H7 (cell line): ENCODE measurements around the gene CNFN. TPM values are rescaled to one million over a fixed set of nuclear protein-coding genes. Genes with fewer than 3 reads are reported as not detected.

Experiments
- DNase-seq: peaks from one replicate; pipeline ENCODE4 v3.0.0; 2012
- H3K27me3 ChIP-seq: 2 replicates; pipeline ENCODE4 v1.6.0; 2011; ENCODE audit warnings: mild to moderate bottlenecking, low read length; ENCODE audit not compliant: control insufficient read depth, insufficient read depth
- H3K36me3 ChIP-seq: replicated peaks from 2 replicates; pipeline ENCODE4 v1.5.1; 2011; ENCODE audit warnings: low read length; ENCODE audit not compliant: control insufficient read depth, insufficient read depth
- H3K4me3 ChIP-seq: 2 replicates; pipeline ENCODE4 v1.5.1; 2011; ENCODE audit warnings: low read depth, mild to moderate bottlenecking, control low read depth, low read length, moderate library complexity; ENCODE audit not compliant: insufficient read depth
- total RNA-seq: library from RNA; depleted of rRNA; stranded (reverse); fragments of >200 nt; shearing (Covaris generic); gene quantifications from 2 replicates; pipeline ENCODE4 v1.2.3, GENCODE V29; 2014

The CNFN gene
- total RNA-seq, 1 experiment from 2014 or later = 11.5 TPM

- Histone ChIP-seq H3K4me3 (no peak overlapping the region), H3K27me3 (peaks cover 29% of the 10 kb centered on the region), H3K36me3 (no peaks in the 10 kb centered on the region; the same call in none of the 2 replicates)
- no peak for DNase-seq
Observed at GRCh38 chr19:42421591-42422031, 31.5 kb upstream of the CNFN start.

DNA sequence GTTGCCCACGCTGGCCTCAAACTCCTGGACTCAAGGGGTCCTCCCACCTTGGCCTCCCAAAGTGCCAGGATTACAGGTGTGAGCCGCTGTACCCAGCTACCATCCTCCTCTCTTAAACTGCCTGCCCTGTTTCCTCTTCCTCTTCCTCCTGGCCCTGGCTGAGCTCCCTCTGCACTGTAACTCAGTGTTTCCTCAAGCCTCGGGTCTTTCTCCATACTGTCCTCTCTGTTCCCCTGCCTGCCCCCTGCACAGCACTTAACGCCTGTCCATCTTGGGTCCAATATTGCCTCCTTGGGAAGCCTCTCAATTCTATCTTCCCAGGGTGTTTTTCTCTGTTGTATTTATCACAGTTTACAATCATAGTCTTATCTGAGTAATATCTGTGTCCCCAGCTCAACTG lies 31.0 kb upstream of the CNFN start:
- Histone ChIP-seq H3K36me3 (no peaks in the 10 kb centered on the region; the same call in none of the 2 replicates), H3K4me3 (no peak overlapping the region), H3K27me3 (peaks cover 28% of the 10 kb centered on the region)
- no peak for DNase-seq

- no peak overlapping the region for H3K4me3 ChIP-seq
- H3K27me3 ChIP-seq = peaks cover 25% of the 10 kb centered on the region
- no peaks in the 10 kb centered on the region; the same call in none of the 2 replicates for H3K36me3 ChIP-seq
- DNase-seq = peak; percentile 91
Observed at GRCh38 chr19:42420055-42420544, 30.0 kb upstream of the CNFN start.

DNA sequence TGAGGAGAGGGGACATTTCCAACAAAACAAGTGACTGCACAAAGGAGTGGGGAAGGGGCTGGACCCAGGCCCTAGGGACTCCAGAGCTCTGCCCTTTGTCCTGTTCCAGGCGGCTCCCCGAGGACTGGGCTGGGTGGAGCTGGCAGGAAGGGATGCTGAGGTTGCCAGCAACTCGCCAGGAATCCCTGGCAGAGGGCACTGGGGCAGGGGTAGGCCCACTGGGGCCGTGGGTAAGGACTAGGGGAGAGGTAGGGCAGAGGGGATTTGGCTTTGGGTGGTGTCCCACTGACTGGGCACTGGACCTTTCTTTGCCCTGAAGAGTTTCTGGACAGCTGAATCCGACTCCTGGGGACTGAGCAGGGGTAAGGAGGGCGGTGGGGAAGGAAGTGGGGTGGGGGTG lies 29.2 kb upstream of the CNFN start:
- Histone ChIP-seq H3K4me3 (no peak overlapping the region), H3K27me3 (peaks cover 17% of the 10 kb centered on the region), H3K36me3 (no peaks in the 10 kb centered on the region; the same call in none of the 2 replicates)
- DNase-seq = peak; percentile 62

DNA sequence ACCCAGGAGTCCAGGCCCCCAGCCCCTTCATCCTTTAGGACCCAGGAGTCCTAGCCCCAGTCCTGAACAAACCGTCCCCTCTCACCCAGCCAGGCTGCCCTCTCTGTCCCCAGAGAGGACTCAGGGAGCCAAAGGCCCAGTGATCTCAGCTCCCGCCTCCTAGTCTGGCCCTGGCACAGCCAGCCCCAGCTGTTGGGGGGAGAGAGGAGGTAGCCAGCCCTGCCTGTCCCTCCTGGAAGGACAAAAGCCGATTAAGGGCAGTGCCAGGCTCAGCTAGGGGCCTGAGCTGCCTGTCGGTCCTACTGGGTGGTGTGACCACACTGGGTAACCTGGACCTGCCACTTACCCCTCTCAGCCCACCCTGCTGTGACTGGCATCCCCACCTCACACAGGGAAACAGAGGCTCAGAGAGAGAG lies 22.6 kb upstream of the CNFN start:
- peak; percentile 42 for DNase-seq
- no peak overlapping the region for H3K4me3 ChIP-seq
- H3K36me3 ChIP-seq = no peaks in the 10 kb centered on the region; the same call in none of the 2 replicates
- 0 out of 2 replicates have a peak, but pooled peaks cover 1% of the 10 kb centered on the region for H3K27me3 ChIP-seq

GRCh38 chr19:42412227-42412626 lies 22.1 kb upstream of the CNFN start:
- 0 out of 2 replicates have a peak, but pooled peaks cover 1% of the 10 kb centered on the region for H3K27me3 ChIP-seq
- DNase-seq = peak; percentile 83
- H3K36me3 ChIP-seq = no peaks in the 10 kb centered on the region; the same call in none of the 2 replicates
- no peak overlapping the region for H3K4me3 ChIP-seq

DNA sequence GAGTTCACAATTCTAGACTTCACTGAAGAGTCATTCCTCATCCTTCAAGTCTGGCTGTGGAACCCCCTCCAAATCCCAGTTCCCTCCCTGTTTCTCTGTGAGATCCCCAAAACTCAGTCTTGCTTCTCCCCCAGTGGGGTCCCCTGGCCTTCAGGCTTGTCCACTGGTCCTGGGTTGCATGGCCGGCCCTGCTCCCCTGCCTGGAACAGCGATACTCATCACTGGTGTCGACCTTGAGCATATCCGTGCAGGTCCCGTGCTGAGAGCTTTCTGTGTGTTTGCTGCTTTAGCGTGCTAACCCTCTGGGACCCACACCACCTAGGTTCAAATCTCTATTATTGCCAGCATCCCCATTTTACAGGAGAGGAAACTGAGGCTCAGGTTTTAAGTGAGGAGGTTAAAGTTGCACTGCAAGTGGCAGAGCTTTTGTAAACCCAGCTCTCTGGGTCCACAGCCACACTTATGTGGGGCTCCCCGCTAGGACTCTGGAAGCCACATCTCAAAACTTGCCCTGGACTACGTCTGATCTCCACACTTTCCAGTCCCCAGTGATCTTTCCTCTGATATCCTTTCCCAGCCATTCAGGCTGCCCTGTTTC lies 21.6 kb upstream of the CNFN start:
- Histone ChIP-seq H3K4me3 (no peak overlapping the region), H3K36me3 (no peaks in the 10 kb centered on the region; the same call in none of the 2 replicates), H3K27me3 (0 out of 2 replicates have a peak, but pooled peaks cover 1% of the 10 kb centered on the region)
- peak; percentile 22 for DNase-seq

DNA sequence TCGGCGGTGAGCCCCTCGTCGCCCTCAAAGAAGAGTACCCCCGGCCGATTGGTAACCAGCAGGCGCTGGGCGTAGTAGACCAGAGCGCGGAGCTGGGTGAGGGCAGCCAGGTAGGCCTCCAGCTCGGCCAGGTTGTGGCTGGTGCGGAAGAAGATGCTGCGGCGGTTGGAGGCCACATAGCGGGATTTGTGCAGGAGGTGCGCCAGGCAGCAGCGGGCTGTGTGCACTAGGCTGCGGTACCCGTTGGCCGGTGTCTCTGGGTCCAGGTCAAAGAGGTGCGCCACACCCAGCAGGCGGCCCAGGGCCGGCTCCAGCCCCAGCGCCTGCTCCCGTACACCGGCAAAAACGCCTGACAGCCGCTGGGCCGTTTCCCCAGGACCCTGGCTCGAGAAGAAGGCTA lies 20.3 kb upstream of the CNFN start:
- Histone ChIP-seq H3K36me3 (peaks cover 1% of the 10 kb centered on the region), H3K27me3 (0 out of 2 replicates have a peak, but pooled peaks cover 1% of the 10 kb centered on the region), H3K4me3 (no peak overlapping the region)
- no peak for DNase-seq

DNA sequence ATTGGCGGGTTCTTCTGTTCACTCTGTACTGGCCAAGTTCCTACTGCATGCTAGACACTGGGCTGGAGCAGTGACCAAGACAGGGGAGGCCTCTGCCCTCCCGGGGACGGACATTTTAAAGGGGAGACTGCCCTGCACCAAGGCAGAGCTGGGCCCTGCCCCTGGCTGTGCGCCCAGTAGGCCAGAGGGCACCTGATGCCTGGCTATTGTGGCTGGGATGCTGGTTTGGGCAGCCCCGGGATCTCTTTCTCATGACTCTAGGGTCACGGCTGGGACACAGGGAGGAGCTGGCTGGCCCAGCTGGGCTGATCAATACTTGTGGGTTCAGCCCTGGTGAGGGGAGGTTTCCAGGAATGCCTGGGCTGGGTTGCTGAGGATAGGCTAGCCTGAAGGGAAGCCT lies 19.4 kb upstream of the CNFN start:
- peak; percentile 53 for DNase-seq
- Histone ChIP-seq H3K4me3 (no peak overlapping the region), H3K36me3 (peaks cover 1% of the 10 kb centered on the region), H3K27me3 (0 out of 2 replicates have a peak, but pooled peaks cover 1% of the 10 kb centered on the region)

- H3K27me3 ChIP-seq = peaks cover 2% of the 10 kb centered on the region
- H3K36me3 ChIP-seq = peaks cover 1% of the 10 kb centered on the region
- no peak for DNase-seq
- no peak overlapping the region for H3K4me3 ChIP-seq
Observed at GRCh38 chr19:42407816-42408175, 17.7 kb upstream of the CNFN start.

GRCh38 chr19:42407085-42407815 lies 17.2 kb upstream of the CNFN start:
- Histone ChIP-seq H3K36me3 (peaks cover 1% of the 10 kb centered on the region), H3K27me3 (peaks cover 7% of the 10 kb centered on the region), H3K4me3 (no peak overlapping the region)
- peak; percentile 46 for DNase-seq

GRCh38 chr19:42406111-42406510 lies 16.0 kb upstream of the CNFN start:
- peaks cover 1% of the 10 kb centered on the region for H3K36me3 ChIP-seq
- peak; percentile 51 for DNase-seq
- H3K4me3 ChIP-seq = no peak overlapping the region
- peaks cover 10% of the 10 kb centered on the region for H3K27me3 ChIP-seq

DNA sequence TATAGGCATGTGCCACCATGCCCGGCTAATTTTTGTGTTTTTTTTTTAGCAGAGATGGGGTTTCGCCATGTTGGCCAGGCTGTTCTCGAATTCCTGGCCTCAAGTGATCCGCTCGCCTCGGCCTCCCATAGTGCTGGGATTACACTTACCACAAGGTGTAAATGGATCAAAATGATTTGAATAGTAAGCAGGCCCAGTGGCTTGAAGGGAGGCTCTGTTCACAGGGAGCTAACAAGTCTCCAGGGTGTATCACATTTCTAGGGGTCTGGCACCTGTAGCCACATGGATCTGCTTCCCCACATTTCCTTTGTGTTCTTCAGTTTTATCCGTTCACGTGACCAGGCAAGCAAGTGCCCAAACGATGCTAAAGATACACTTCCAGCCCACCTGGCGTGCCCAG lies 13.5 kb upstream of the CNFN start:
- Histone ChIP-seq H3K27me3 (peaks cover 10% of the 10 kb centered on the region), H3K36me3 (peaks cover 1% of the 10 kb centered on the region), H3K4me3 (no peak overlapping the region)
- no peak for DNase-seq

- peak; percentile 74 for DNase-seq
- H3K36me3 ChIP-seq = peaks cover 1% of the 10 kb centered on the region
- H3K27me3 ChIP-seq = peaks cover 10% of the 10 kb centered on the region
- peak overlapping the region; percentile 64 for H3K4me3 ChIP-seq
Observed at GRCh38 chr19:42402376-42403116, 12.4 kb upstream of the CNFN start.
